UCSD-AML1 (cell line): ENCODE measurements around the gene ARHGAP15.

Source experiments
- DNase-seq: peaks from one replicate; lab custom pipeline; 2025; ENCODE audit not compliant: unreplicated experiment; lab: John Stamatoyannopoulos, UW

The ARHGAP15 gene

DNA sequence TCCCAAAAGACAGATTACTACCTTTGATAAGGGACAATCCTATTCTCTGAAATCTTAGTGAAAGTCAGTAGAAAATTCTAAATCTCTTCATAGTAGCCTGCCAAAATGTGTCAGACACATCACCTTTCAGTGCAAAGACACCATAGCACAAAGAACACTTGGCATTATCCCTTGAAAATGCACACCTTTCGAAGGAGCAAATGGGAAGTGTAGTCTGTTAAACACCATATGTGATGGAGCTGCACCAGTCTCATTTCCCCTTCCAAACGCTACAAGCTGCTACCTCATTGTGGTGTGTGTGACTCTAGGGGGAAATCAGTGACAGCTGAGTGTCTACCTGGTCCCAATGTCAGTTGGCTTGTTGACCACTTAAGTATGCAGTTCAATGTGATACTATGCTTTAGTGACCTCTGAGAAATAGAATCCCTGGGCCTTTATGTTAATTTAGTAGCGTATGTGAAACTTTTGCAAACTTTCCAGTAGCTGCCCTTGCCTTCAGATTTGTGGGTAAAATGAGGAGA, 551.7 kb downstream of the ARHGAP15 start:
- no peak for DNase-seq

DNA sequence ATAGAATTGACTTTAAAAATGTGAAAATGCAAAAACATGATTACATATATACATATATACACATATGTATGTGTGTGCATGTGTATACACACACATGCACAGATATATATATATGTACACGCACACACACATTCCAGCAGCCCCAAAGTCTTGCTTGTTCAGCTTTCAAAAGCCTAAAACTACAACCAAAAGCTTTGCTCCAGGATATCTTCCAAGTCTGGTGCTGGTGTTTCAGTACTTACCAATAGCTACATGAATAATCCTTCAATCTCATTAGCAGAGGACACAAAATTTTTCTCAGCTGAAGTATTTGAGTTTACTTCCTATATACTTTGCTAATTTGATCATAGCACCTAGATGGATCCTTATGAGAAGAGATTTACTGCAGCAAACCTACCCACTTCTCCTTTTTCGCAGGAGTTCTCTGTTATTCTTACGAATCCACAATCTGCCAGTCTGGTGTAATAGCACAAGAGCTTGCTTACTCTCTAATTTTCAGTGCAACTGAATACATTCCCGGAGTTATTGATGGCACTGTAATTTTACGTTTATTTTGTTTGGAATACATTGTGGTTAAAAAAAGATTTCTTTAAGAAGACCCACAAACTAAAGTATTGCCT, 553.3 kb downstream of the ARHGAP15 start:
- DNase-seq: no peak

DNA sequence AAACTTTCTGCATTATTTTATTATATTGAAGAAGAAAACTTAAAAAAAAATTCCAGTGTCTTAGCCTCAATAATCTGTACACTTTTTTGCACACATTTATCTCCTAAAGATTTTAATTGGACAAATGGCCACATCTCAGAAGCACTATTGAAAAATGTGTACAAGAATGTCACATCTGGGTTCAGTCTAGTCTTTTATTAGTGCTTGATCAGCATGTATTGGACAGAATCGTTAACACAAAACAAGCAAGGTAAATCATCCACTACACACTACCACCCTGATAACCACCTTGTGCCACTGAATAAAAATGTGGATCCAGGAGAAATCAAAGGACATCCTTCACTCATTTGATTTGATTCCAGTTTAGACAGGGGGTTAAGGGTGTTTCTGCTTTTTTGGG, 554.8 kb downstream of the ARHGAP15 start:
- DNase-seq: no peak

DNA sequence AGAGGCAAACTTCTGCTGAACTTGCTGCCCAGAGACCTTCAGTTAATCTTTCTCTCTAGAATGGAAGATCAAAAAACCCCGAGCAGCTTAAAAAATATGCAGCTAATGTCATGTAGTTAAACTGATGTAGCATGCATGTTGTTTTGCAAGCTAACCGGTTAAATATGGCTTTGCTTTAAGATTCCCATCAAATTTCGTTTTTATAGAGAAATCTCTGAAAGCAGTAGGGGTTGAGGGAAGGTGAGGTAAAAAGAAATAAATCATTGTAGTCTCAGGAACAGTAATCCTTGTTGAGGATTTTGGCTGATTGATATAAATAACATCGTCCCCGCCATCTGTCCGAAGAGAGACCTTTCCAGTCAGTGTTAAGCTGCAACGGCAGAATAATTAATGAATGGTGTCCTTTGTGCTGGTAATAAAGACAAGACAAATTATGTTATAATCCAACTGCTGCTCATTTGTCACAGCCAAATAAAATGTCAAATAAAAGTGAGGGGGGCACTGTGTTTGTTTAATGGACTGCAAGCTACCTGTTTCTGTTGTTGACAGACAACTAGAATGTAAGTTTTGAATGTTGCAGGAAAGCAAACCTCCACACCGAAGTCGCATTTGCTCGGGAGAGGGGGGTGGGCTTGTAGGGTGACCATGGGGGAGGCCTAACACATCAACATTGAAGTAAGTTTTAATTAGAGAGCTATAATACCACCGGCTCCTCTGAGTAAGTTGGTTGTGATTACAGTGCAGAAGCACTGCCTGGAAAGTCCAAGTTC, 555.5 kb downstream of the ARHGAP15 start:
- DNase-seq: no peak

DNA sequence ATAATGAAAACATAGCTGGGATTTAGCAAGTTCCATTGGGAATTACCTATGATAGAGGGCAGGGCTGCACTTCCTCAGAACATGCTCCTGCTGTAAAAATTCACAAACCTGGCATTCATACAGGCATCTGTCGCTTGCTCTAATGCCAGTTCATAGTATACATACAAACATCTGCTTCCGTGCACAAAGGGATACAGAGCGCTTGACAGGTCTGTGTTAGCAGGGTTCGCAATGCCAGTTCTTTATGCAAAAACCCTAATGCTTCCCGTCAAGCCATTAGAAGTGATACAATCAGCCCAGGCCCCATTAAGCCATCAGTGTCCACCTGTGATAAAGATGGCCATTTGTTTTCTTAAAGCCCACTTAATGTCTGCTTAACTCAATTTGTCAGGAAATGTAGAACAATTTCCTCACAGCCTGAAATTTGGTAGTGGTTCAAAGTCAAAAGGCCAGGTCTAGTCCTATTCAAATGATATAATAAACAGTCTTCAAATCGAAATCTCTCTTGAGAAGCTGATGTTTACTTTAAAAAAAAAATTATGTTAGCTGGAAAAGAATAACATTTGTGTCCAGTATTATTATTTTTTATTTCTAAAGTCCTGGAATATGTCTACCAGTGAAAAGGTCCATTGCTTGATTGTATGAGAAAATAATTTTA, 556.3 kb downstream of the ARHGAP15 start:
- DNase-seq: no peak

DNA sequence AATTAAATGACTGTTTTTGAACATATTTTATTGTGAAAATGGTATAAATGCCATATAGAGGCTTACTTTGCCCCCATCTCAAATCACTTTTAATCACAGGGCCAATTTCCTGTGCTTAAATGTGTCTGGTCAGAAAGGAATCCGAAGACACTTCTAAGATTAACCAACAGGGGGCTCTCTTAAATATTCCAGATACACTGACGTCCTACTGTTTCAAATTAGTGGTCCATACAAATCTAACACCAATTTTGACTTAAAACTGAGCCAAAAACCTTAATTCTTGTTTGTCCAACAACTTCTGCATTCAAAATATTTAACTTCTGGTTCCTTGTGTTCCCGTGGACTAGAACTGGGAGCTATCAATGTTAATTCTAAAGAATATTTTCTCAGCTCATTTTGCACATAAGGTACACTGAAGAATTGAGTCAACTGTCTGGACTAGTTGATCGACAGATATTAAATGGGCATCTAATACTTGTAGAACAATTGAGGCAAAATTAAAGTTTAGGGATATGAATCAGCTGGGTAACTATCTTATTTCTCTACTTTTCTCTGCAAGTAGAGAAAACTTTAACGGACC, 557.5 kb downstream of the ARHGAP15 start:
- no peak for DNase-seq

DNA sequence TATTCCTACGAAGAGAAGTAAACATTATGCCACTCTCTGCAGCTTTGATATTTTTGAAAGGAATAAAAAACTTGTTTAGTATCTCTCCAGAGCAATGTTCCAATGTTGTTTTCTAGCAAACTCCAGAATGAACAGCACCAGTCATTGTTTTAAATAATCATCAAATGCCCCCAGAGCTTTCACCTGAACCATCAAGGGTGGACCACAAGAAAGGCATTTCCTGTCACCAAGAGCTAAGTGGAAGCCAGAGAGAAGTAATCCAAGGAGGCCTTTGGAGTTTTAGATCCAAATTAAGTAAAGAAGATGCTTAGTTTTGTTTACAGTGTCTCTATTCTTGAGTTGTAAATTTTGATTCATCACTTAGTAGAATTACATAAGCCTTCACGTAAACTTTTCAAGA, 559.0 kb downstream of the ARHGAP15 start:
- DNase-seq: no peak

DNA sequence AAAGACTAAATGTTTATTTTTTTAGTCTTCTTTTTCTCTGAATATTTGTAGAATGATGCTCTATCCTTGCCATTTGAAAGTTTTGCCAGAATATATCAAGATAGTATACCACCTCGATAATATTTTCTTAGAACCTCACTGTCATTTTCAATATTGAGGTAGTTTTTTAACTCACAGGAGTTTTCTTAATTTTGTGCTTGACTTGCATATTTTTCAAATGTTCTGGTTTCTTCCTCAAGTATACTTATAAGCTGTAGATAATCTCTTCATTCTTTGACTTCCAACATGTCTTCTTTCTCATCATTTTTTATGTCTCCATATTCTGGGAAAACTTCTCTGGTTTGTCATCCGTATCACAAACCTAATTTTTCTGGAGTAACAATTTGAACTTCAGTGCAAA, 559.6 kb downstream of the ARHGAP15 start:
- DNase-seq: no peak

DNA sequence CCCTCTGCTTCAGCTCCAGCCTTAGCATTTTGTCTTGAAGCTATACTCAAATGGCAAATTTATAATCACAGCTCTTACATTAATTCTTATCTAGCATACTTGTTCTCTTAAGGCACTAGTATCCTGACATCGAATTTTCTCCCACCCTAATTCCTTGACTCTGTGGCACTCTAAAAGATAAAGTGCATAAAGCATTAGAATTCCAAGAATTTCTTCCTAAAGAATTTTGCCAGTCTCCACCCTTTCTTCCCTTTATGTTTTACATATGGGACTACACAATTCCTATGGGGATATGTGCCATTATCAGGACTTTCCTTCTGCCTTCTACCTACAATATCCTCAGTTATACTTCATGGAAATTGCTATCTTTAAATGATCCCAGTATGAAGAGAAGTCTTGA, 560.3 kb downstream of the ARHGAP15 start:
- no peak for DNase-seq

DNA sequence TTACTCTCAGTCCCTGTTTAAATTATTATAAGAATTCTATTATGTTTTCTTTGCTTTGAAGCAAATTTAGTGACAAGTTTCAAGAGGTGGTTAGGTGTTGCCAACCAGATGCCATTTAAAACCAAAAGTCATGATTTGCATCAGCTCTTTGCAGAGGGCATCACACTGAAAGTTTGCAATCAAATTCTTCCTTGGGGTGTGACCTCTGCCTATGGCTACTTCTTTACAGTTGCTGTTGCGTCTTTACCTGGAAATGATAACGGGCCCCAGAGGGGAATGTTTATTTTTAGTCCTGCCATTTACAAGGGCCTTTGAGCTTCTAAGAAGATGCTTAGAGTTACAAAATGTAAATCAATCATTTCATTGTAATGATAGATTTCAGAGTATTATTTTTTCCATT, 561.0 kb downstream of the ARHGAP15 start:
- no peak for DNase-seq

DNA sequence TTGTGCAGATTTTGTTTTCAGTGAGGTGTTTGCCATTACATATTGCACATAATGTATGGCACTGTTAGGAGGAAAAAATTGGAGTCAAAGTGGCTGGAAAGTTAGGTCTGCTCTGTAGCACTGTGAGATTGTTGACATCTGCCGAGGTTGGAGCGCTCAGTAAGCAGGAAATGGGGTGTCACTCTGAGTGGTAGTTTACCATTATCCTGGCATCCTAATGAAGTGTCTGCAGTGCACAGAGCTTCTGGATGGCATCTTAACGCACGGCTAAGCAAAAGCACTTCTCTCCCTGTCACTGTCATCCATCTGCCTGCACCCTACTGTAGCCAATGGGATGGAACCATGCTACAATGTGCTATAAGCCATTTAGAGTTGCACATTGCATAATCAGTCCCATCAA, 561.9 kb downstream of the ARHGAP15 start:
- DNase-seq: no peak

DNA sequence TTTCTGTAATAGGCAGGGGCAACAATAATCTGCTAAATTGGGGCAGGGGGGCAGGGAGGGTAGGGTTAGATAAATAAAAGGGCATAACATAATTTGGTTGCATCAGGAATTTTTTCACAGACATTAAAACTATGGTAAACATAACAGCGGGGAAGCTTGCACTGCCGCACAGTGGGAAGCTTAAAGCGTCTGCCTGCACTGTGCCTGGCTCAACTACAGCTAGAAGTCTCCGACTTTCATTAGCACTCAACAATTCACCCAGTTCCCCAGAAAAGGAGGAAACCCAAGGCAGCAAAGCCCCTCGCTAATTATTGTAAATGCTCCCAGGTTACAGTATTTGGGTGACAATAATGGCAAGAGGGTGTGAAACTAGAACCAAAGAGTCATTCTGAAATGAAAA, 562.9 kb downstream of the ARHGAP15 start:
- no peak for DNase-seq

DNA sequence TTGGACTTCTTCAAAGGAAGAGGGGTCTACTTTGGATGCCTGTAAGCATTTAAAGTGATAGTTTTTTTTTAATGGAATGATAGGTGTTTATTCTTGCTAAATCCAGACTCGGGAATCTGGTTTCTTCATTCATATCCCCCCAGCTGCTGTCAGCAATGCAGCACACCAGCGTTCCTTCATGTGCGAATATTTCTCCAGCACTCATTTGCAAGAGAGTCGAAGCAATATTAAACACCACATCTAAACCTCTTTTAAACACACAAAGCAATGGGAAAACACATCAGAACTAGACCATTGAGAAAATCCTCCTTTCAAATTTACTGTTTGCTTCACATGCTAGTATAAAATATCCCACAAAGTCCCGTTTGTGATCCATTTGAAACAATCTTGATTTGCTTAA, 563.7 kb downstream of the ARHGAP15 start:
- DNase-seq: no peak

DNA sequence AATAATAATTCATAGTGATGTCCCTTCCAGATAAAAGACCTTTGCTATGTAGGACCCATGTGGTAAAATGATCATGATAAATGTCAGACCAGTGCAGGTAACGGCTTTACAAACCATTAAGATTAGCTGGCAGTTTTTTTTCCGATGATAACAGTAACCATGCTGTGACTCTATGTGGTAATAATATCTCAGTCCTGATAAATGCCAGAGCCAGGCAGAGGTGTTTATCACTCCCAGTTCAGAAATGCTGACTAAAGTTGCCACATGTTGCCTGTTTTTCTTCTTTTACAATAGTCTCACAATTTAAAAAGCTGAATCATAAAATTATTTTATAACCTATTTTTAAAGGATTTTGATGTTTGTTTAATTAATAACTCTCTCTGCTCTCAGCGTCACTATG, 565.1 kb downstream of the ARHGAP15 start:
- no peak for DNase-seq

DNA sequence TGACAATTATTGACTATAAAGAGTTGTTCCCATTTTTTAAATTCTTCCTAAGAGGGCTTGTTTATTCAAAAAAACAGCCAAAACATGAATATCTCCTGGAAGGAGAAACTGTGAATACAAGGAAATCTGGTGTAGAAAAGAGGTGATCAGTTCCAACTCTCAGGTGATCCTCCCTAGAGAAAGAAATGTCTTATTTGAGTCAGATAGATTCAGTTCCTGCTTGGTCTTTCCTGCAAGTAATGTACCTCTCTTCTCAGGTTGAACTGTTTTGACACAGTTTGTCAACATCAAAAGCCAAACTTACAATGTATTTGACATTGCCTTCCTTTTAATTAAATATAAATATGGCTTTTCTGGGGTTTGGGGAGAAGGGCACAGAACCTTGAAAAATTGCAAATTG, 567.4 kb downstream of the ARHGAP15 start:
- no peak for DNase-seq

DNA sequence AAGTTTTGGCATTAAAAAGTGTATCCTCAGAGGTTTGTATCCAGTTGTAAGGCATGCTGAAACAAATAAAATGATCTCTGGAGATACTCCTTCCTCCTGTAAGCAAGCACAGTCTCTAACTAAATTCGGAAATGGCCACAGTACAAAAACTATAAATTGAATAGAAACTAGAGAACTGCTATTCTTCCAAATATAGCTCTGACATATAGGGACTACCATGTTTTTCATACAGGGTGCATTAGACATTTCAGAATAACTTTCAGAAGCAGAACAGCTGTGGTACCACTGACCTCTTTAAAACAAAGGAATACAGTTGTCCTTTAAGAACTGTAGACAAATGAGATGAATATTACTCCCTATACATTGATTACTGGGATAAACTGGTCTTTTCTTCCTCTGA, 568.5 kb downstream of the ARHGAP15 start:
- DNase-seq: no peak

DNA sequence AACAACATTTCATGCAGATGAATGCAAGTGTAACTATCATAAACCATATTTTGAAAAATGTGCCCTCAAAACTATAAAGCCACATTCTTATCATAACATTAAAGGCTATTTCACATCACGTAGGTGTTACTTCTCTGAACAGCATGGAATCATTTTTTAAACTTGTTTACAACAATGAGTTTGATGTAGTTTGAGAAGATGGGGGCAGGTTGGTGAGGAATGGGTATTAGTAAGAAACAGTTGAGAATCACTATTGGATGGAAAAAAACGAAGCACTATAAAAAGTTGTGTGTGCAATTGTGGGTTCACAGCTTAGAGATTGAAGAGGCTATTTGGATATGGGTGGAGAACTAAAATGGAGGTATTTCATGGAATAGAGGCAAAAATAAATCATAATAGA, 569.1 kb downstream of the ARHGAP15 start:
- DNase-seq: no peak

DNA sequence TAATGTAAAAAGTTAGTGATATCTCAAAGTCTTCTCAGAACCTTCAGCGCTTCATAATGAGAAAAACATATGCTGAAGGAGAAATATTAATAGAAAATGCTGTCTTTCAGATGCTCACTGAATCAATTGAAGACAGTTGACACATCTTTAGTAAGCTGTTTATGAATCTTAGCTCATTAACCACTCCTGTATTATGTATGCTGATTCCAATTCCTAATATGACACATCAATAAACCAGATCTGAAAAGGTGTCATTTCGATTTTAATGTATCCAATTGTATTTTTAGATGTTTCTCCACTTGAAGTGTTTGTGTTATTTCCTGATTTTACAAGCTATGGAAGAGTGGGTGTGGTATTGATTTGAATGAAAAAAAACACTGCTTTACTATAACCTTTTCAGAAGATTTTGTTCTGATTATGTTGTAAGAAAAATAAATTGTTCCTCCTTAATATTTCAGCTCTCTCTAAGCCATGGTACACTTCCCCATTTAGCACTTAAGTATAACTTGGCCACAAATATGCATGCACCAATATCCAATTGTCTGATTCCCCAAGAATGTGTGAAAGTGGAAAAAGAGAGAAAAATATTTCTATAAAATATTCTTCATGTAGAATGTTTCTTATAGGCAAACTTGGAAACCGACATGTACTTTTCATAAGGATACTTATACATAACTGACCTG, 569.8 kb downstream of the ARHGAP15 start:
- no peak for DNase-seq

DNA sequence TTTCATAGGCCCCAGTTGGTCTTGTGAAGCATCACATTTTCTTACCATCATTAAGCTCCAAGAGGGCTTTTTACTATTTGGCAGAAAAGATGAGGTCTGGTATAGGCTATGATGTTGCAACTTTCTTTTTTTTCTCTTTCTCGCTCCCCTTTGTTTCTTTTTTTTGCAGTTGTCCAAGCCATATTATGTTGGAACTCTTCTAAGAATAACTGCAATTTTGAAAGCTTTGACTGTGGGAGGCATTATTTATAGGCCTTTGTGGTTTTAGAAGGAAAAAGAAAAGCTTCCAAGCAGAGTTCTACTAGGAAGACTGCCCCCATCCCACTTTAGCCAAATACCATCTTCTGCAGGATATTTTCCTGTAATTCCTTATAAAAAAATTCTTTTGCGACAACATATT, 571.6 kb downstream of the ARHGAP15 start:
- no peak for DNase-seq

DNA sequence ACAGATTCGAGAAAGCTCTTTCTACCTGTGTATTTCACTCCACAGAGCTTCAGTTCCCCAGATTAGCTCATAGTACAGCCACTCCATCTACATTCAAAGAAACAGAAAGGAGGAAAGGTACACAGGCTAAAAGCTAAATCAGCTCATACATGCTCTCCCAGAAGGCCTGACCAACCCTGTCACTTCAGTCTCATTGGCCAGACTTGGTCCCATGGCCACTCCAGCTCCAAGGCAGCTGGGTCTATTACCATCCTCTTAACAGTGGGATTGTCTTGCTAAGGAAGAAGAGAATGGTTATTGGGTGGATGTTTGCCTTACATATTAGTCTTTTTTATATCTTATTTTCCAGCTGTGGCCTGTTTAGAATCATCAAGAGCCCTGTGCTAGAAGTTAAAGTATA, 572.6 kb downstream of the ARHGAP15 start:
- DNase-seq: no peak

DNA sequence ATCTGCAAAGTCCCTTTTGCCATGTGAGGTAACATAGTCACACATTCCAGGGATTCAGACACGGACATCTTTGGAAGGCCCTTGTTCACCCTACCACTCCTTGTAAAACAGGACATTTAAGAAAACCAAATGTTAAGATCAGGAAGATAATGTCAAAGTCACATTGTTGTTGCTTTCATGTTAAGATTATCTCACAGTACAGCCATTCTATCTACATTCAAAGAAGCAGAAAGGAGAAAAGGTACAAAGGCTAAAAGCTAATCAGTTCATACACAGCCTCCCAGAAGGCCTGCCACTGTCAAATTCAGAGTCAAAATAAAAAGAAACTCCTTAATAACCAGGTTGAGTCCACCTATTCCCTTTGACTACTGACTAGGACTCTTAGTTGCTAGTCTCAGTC, 573.7 kb downstream of the ARHGAP15 start:
- no peak for DNase-seq
